WERI-Rb-1 (cell line): ENCODE data around the gene PTPN11.
"Not testable (repeated sequence)": the region's sequence is repeated elsewhere in the genome, so short reads cannot be mapped to it uniquely, and the experiment has no call there.

Experiments
- DNase-seq: peaks from one replicate; pipeline ENCODE4 v3.0.0-alpha.2; 2020
- H3K27ac ChIP-seq: fragments of 250-450 bp; sonication (Bioruptor Pico); 2 replicates; pipeline ENCODE4 v1.5.1; 2020; ENCODE audit warnings: mild to moderate bottlenecking, moderate library complexity
- H3K27me3 ChIP-seq: fragments of 250-450 bp; sonication (Bioruptor Pico); 2 replicates; pipeline ENCODE4 v1.5.1; 2021; ENCODE audit warnings: mild to moderate bottlenecking, low read depth, moderate library complexity; ENCODE audit not compliant: insufficient read depth, severe bottlenecking
- H3K36me3 ChIP-seq: fragments of 250-450 bp; sonication (Bioruptor Pico); 2 replicates; pipeline ENCODE4 v1.5.1; 2020; ENCODE audit warnings: mild to moderate bottlenecking, moderate library complexity
- H3K4me3 ChIP-seq: 2 replicates; pipeline ENCODE4 v1.5.1; 2011; ENCODE audit warnings: low read depth, mild to moderate bottlenecking, control low read depth, low read length
- H3K9me3 ChIP-seq: fragments of 250-450 bp; sonication (Bioruptor Pico); 2 replicates; pipeline ENCODE4 v1.5.1; 2021; ENCODE audit warnings: mild to moderate bottlenecking, moderate library complexity; ENCODE audit not compliant: severe bottlenecking
- CTCF ChIP-seq: IDR thresholded peaks from 2 replicates; pipeline ENCODE4 v1.5.1; 2011; ENCODE audit warnings: low read depth, mild to moderate bottlenecking, control low read depth, inconsistent platforms, low read length

The PTPN11 gene

GRCh38 chr12:112439769-112440168 is 21.0 kb downstream of the PTPN11 start:
- Histone ChIP-seq H3K36me3 (no peaks in the 10 kb centered on the region), H3K27me3 (no peaks in the 10 kb centered on the region), H3K9me3 (no peaks in the 10 kb centered on the region), H3K27ac (no peak overlapping the region), H3K4me3 (no peak overlapping the region)
- TF ChIP-seq CTCF: no peak
- DNase-seq: no peak

- not testable (repeated sequence) for H3K27ac ChIP-seq, H3K9me3 ChIP-seq, H3K4me3 ChIP-seq, H3K36me3 ChIP-seq, H3K27me3 ChIP-seq
- peak; percentile 34 for DNase-seq
Measured at GRCh38 chr12:112440653-112441052, 21.9 kb downstream of the PTPN11 start.

GRCh38 chr12:112443916-112444315 is 25.2 kb downstream of the PTPN11 start:
- Histone ChIP-seq H3K9me3 (no peaks in the 10 kb centered on the region), H3K36me3 (peaks cover 15% of the 10 kb centered on the region), H3K27me3 (no peaks in the 10 kb centered on the region), H3K4me3 (no peak overlapping the region), H3K27ac (no peak overlapping the region)
- DNase-seq: no peak
- no peak for TF ChIP-seq CTCF

- no peak overlapping the region for H3K4me3 ChIP-seq
- no peaks in the 10 kb centered on the region for H3K27me3 ChIP-seq
- DNase-seq: no peak
- peaks cover 28% of the 10 kb centered on the region for H3K36me3 ChIP-seq
- H3K27ac ChIP-seq: no peak overlapping the region
- no peaks in the 10 kb centered on the region for H3K9me3 ChIP-seq
- no peak for TF ChIP-seq CTCF
Measured at GRCh38 chr12:112446008-112446725, 27.4 kb downstream of the PTPN11 start.

- Histone ChIP-seq H3K27ac (no peak overlapping the region), H3K27me3 (no peaks in the 10 kb centered on the region), H3K36me3 (peaks cover 36% of the 10 kb centered on the region), H3K9me3 (no peaks in the 10 kb centered on the region), H3K4me3 (no peak overlapping the region)
- DNase-seq: no peak
- no peak for TF ChIP-seq CTCF
Measured at GRCh38 chr12:112447106-112447505, 28.4 kb downstream of the PTPN11 start.

GRCh38 chr12:112448165-112448564 is 29.4 kb downstream of the PTPN11 start:
- H3K27me3 ChIP-seq, H3K9me3 ChIP-seq, DNase-seq, H3K4me3 ChIP-seq, H3K27ac ChIP-seq: not testable (repeated sequence)
- peaks cover 39% of the 10 kb centered on the region for H3K36me3 ChIP-seq

- no peak for TF ChIP-seq CTCF
- H3K27ac ChIP-seq: no peak overlapping the region
- H3K9me3 ChIP-seq: no peaks in the 10 kb centered on the region
- H3K36me3 ChIP-seq: peaks cover 55% of the 10 kb centered on the region
- H3K27me3 ChIP-seq: no peaks in the 10 kb centered on the region
- DNase-seq: no peak
- H3K4me3 ChIP-seq: no peak overlapping the region
Measured at GRCh38 chr12:112450725-112451124, 32.0 kb downstream of the PTPN11 start.
